SK-N-SH (cell line): ENCODE measurements around the gene LAMA1. TPM values are rescaled to one million over a fixed set of nuclear protein-coding genes. Genes with fewer than 3 reads are reported as not detected.

Experiments used
- CTCF ChIA-PET: fragments of 300-600, 350-600 bp; formaldehyde crosslinking; extraction: SDS; loops from one replicate; lab custom pipeline; 2021; lab: Yijun Ruan, JAX
- POLR2A ChIA-PET: fragments of 350-600 bp; sonication (Branson Sonifier 250); formaldehyde crosslinking; extraction: SDS; loops from one replicate; lab custom pipeline; 2020; ENCODE audit warnings: antibody characterized with exemption, inconsistent platforms; lab: Yijun Ruan, JAX
- DNase-seq: peaks from one replicate; pipeline ENCODE4 v3.0.0; 2012
- H2AFZ ChIP-seq: fragments of 200-600 bp; sonication (generic); 2 replicates; pipeline ENCODE4 v1.8.1; 2016; ENCODE audit warnings: antibody characterized with exemption, mild to moderate bottlenecking, low read depth
- H3F3A ChIP-seq: fragments of 200-600 bp; sonication (generic); replicated peaks from 2 replicates; pipeline ENCODE3; 2016; ENCODE audit warnings: antibody characterized with exemption, mild to moderate bottlenecking; ENCODE audit not compliant: insufficient read depth
- H3K27ac ChIP-seq, 2 experiments: fragments of 200-500 bp in 1 of 2; fragments of 200-600 bp in 1 of 2; sonication (Bioruptor generic) in 1 of 2; sonication (generic), shearing (Covaris generic) in 1 of 2; 2 replicates each; pipeline versions ENCODE4 v1.5.1 to v1.6.1; 2014 to 2016; ENCODE audit warnings: low read depth in 2 of 2, inconsistent platforms in 1 of 2, low read length in 1 of 2, mild to moderate bottlenecking in 1 of 2, mixed read lengths in 1 of 2
- H3K27me3 ChIP-seq: fragments of 200-600 bp; sonication (generic), shearing (Covaris generic); 2 replicates; pipeline ENCODE4 v1.6.1; 2016; ENCODE audit warnings: mixed run types; ENCODE audit not compliant: insufficient read depth
- H3K36me3 ChIP-seq, 2 experiments: fragments of 200-500 bp in 1 of 2; fragments of 200-600 bp in 1 of 2; sonication (Bioruptor generic) in 1 of 2; sonication (generic) in 1 of 2; replicated peaks in 1 of 2; 2 replicates each; pipeline versions ENCODE3 to v1.5.1; 2014 to 2016; ENCODE audit warnings: low read length in 1 of 2, mild to moderate bottlenecking in 1 of 2; ENCODE audit not compliant: insufficient read depth in 2 of 2, control insufficient read depth in 1 of 2
- H3K4me1 ChIP-seq, 2 experiments: fragments of 200-500 bp in 1 of 2; fragments of 200-600 bp in 1 of 2; sonication (Bioruptor generic) in 1 of 2; sonication (generic), shearing (Covaris generic) in 1 of 2; 2 replicates each; pipeline versions ENCODE4 v1.5.1 to v1.6.1; 2014 to 2016; ENCODE audit warnings: low read depth in 1 of 2, low read length in 1 of 2, mixed run types in 1 of 2; ENCODE audit not compliant: insufficient read depth in 2 of 2, control insufficient read depth in 1 of 2
- H3K4me2 ChIP-seq: fragments of 200-600 bp; sonication (generic), shearing (Covaris generic); 2 replicates; pipeline ENCODE4 v1.6.1; 2017; ENCODE audit warnings: mixed run types
- H3K4me3 ChIP-seq, 2 experiments: fragments of 200-500 bp in 1 of 2; fragments of 200-600 bp in 1 of 2; sonication (Bioruptor generic) in 1 of 2; sonication (generic), shearing (Covaris generic) in 1 of 2; 2 replicates each; pipeline versions ENCODE4 v1.5.1 to v1.8.1; 2014 to 2016; ENCODE audit warnings: low read depth in 2 of 2, inconsistent platforms in 1 of 2, low read length in 1 of 2, mild to moderate bottlenecking in 1 of 2, mixed read lengths in 1 of 2, moderate library complexity in 1 of 2
- H3K79me2 ChIP-seq: fragments of 200-600 bp; sonication (generic); 2 replicates; pipeline ENCODE4 v1.8.1; 2017; ENCODE audit warnings: mild to moderate bottlenecking; ENCODE audit not compliant: insufficient read depth
- H3K9ac ChIP-seq: fragments of 200-600 bp; sonication (generic); 2 replicates; pipeline ENCODE4 v1.6.1; 2017; ENCODE audit warnings: mixed run types
- H3K9me2 ChIP-seq: fragments of 200-600 bp; sonication (generic); 2 replicates; pipeline ENCODE4 v1.6.1; 2017; ENCODE audit warnings: mixed run types
- H3K9me3 ChIP-seq: fragments of 200-600 bp; sonication (generic); 2 replicates; pipeline ENCODE4 v1.6.1; 2017; ENCODE audit warnings: mixed run types, mild to moderate bottlenecking, moderate library complexity
- H4K20me1 ChIP-seq: fragments of 200-600 bp; sonication (generic); 2 replicates; pipeline ENCODE4 v1.6.1; 2017; ENCODE audit warnings: mild to moderate bottlenecking, mixed run types; ENCODE audit not compliant: insufficient read depth
- CHD2 ChIP-seq: fragments of 150-350 bp; IDR thresholded peaks from 2 replicates; pipeline ENCODE4 v1.6.1; 2018; ENCODE audit warnings: low read length; ENCODE audit not compliant: partially characterized antibody
- EP300 ChIP-seq, 2 experiments: IDR thresholded peaks; 2 replicates each; pipeline versions ENCODE4 v1.4.0 to v1.6.1; 2012; ENCODE audit warnings: borderline replicate concordance in 1 of 2, low read depth in 1 of 2, low read length in 1 of 2
- IRF3 ChIP-seq: fragments of 150-350 bp; IDR thresholded peaks from 2 replicates; pipeline ENCODE4 v1.6.1; 2016; ENCODE audit warnings: mild to moderate bottlenecking, low read depth, low read length
- JUND ChIP-seq: IDR thresholded peaks from 2 replicates; pipeline ENCODE4 v1.4.0; 2012
- MEF2A ChIP-seq: IDR thresholded peaks from 2 replicates; pipeline ENCODE4 v1.4.0; 2012; ENCODE audit warnings: low read depth, borderline replicate concordance
- REST ChIP-seq: IDR thresholded peaks from 2 replicates; pipeline ENCODE4 v1.6.1; 2012; ENCODE audit warnings: mild to moderate bottlenecking, low read depth, low read length, moderate library complexity
- RFX5 ChIP-seq: IDR thresholded peaks from 2 replicates; pipeline ENCODE4 v1.6.1; 2012; ENCODE audit warnings: mild to moderate bottlenecking, improper control_type of control experiment, low read length
- RXRA ChIP-seq: IDR thresholded peaks from 2 replicates; pipeline ENCODE4 v1.4.0; 2012; ENCODE audit warnings: low read depth, mild to moderate bottlenecking, borderline replicate concordance
- TAF1 ChIP-seq: IDR thresholded peaks from 2 replicates; pipeline ENCODE4 v1.6.1; 2012; ENCODE audit warnings: low read depth, mild to moderate bottlenecking, low read length, moderate library complexity, borderline replicate concordance
- TEAD4 ChIP-seq: IDR thresholded peaks from 2 replicates; pipeline ENCODE4 v1.4.0; 2012; ENCODE audit warnings: mild to moderate bottlenecking, borderline replicate concordance; ENCODE audit not compliant: insufficient read depth
- WGBS: methylation state at CpG from one replicate; pipeline ENCODE4 v1.1.6; 2017; ENCODE audit warnings: low lambda C conversion rate; 5-methylcytosine and 5-hydroxymethylcytosine counted together
- polyA plus RNA-seq, 3 experiments: library from polyadenylated mRNA; depleted of rRNA; stranded (reverse); fragments of >200 nt; gene quantifications; 2 replicates each; pipeline ENCODE4 v1.2.3, GENCODE V29; 2012
- TF ChIP-seq, protein P1 (sequence below): IDR thresholded peaks from 2 replicates; pipeline ENCODE4 v1.4.0; 2012; ENCODE audit warnings: low read depth
- TF ChIP-seq, protein P2 (sequence below): IDR thresholded peaks from 2 replicates; pipeline ENCODE4; 2012
- TF ChIP-seq, protein P3 (sequence below): IDR thresholded peaks from 2 replicates; pipeline ENCODE4 v1.4.0; 2012; ENCODE audit warnings: low read depth, borderline replicate concordance

LAMA1 gene
- polyA plus RNA-seq, 1 of the 3 experiments (the other 2 are of a cell fraction), result 0.07 TPM

- CTCF ChIA-PET, result no interaction called here
- no peak for DNase-seq
- H3K4me3 ChIP-seq, result no peak overlapping the region
- no peaks in the 10 kb centered on the region for H3K27me3 ChIP-seq
- H3K4me2 ChIP-seq, result no peak overlapping the region
- no peaks in the 10 kb centered on the region for H3F3A ChIP-seq
- no peaks in the 10 kb centered on the region for H4K20me1 ChIP-seq
- H3K9me3 ChIP-seq, result no peaks in the 10 kb centered on the region
- H2AFZ ChIP-seq, result no peak overlapping the region
- H3K9me2 ChIP-seq, result no peaks in the 10 kb centered on the region
- WGBS, result 47% methylated on average over 6 of the region's 6 CpGs
- TF ChIP-seq CHD2, result no peak
- no peak overlapping the region for H3K9ac ChIP-seq
- H3K27ac ChIP-seq, result no peak overlapping the region
- H3K4me1 ChIP-seq, result peaks cover 0 to 5% of the 10 kb centered on the region in 2 experiments; a peak in 2 of 4 replicates
- H3K79me2 ChIP-seq, result no peaks in the 10 kb centered on the region
- POLR2A ChIA-PET, result no interaction called here
- H3K36me3 ChIP-seq, result no peaks in the 10 kb centered on the region
Observed at GRCh38 chr18:6975084-6975483, 142.5 kb downstream of the LAMA1 start.

DNA sequence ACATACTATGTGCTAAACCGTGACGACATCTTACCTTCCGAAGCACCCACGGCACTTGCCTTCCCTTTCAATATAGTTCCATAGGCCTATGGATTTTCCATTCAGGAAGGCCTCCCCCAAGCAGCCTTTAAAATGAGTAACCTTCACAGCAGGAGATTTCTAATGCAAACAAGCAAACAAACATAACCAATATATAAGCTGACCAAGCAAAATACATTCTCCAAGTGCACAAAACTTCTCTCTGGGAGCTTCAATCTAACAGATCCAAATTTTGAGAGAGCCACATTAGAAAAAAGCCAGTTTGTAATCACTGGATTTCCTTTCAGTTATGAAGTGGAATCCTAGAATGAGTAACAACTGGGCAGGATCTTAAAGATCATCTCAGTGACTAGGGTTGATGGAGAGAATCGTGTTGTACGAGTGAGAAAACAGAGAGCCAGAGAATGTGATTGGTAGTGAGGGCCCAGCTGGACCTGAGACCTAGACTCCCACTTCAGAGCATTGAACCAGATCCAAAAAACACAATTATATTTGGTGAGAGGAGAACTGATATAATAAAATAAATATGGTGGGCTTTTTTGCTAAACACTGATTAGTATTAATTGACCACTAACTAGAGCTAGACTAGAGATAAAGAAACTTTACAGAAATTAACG lies 145.6 kb downstream of the LAMA1 start:
- TF ChIP-seq, protein P1, sequence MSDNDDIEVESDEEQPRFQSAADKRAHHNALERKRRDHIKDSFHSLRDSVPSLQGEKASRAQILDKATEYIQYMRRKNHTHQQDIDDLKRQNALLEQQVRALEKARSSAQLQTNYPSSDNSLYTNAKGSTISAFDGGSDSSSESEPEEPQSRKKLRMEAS, result no peak
- no peak for TF ChIP-seq EP300 (IDR thresholded peaks at IDR 0.05; ENCODE audit: borderline replicate concordance in 1 of 2, low read depth in 1 of 2, low read length in 1 of 2)
- TF ChIP-seq, protein P2, sequence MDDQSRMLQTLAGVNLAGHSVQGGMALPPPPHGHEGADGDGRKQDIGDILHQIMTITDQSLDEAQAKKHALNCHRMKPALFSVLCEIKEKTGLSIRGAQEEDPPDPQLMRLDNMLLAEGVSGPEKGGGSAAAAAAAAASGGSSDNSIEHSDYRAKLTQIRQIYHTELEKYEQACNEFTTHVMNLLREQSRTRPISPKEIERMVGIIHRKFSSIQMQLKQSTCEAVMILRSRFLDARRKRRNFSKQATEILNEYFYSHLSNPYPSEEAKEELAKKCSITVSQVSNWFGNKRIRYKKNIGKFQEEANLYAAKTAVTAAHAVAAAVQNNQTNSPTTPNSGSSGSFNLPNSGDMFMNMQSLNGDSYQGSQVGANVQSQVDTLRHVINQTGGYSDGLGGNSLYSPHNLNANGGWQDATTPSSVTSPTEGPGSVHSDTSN, result no peak
- TF ChIP-seq RXRA, result no peak
- no peak for TF ChIP-seq JUND
- TF ChIP-seq, protein P3, sequence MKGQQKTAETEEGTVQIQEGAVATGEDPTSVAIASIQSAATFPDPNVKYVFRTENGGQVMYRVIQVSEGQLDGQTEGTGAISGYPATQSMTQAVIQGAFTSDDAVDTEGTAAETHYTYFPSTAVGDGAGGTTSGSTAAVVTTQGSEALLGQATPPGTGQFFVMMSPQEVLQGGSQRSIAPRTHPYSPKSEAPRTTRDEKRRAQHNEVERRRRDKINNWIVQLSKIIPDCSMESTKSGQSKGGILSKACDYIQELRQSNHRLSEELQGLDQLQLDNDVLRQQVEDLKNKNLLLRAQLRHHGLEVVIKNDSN, result no peak
- TF ChIP-seq MEF2A, result no peak
- no peak for TF ChIP-seq TEAD4
- no peak for TF ChIP-seq TAF1
- TF ChIP-seq IRF3, result no peak
- no peak for TF ChIP-seq RFX5
- no peak for TF ChIP-seq REST
- Histone ChIP-seq H3K4me3 (no peak overlapping the region), H3K4me2 (no peak overlapping the region), H3K4me1 (peaks cover 0 to 8% of the 10 kb centered on the region in 2 experiments; a peak in 2 of 4 replicates), H3F3A (no peaks in the 10 kb centered on the region), H3K27me3 (no peaks in the 10 kb centered on the region), H4K20me1 (no peaks in the 10 kb centered on the region), H3K79me2 (no peaks in the 10 kb centered on the region), H3K9me3 (no peaks in the 10 kb centered on the region), H3K9ac (no peak overlapping the region), H3K9me2 (no peaks in the 10 kb centered on the region), H2AFZ (no peak overlapping the region), H3K36me3 (no peaks in the 10 kb centered on the region), H3K27ac (peak overlapping the region in 1 of 2 experiments; percentile 58; a peak in 2 of 4 replicates)
- POLR2A ChIA-PET, result no interaction called here
- CTCF ChIA-PET, result interaction anchor here (1.2 kb wide), 1 partner anchor 15 kb away, joined by 4 read pairs; no protein-coding TSS in a partner anchor
- WGBS, result 54% methylated on average over 7 of the region's 7 CpGs
- DNase-seq, result no peak
